HG02852 (cell line): ENCODE measurements around the gene RECQL5.

Experiments
- ATAC-seq: cut with Tn5 transposase; IDR thresholded peaks from one replicate; pipeline ENCODE4 v1.9.1; 2021; ENCODE audit warnings: mild to moderate bottlenecking, moderate library complexity; ENCODE audit not compliant: unreplicated experiment

The RECQL5 gene

GRCh38 chr17:75666959-75667790, at the start of gene RECQL5, which contains the start of gene SAP30BP:
TSS of gene RECQL5 (minus strand) at chr17:75667154. CDS start at chr17:75666557, 597 bp downstream.
TSS of gene SAP30BP (plus strand) at chr17:75667338. CDS start at chr17:75667373, 35 bp downstream.
- ATAC-seq: peak; percentile 76

DNA sequence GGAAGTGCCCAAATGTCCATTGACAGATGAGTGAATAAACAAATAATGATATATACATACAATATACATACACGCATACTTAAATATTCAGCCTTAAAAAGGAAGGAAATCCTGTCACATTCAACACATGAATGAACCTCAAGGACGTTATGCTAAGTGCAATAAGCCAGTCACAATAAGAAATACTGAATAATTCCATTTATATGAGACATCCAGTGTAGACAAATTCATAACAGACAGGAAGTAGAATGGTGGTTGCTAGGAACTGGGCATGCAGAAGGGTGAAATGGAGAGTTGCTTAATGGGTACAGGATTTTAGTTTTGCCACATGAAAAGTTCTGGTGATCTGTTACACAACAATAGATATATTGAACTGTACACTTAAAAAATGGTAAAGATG, 45.5 kb upstream of the RECQL5 start:
- ATAC-seq: no peak

GRCh38 chr17:75707079-75707571, 40.2 kb upstream of the RECQL5 start:
- ATAC-seq: no peak

- no peak for ATAC-seq
These were observed 39.2 kb upstream of the RECQL5 start for GRCh38 chr17:75706042-75706728.

- ATAC-seq: no peak
These were observed 38.3 kb upstream of the RECQL5 start for GRCh38 chr17:75704963-75705875.

GRCh38 chr17:75703591-75703990, 36.6 kb upstream of the RECQL5 start:
- ATAC-seq: no peak

DNA sequence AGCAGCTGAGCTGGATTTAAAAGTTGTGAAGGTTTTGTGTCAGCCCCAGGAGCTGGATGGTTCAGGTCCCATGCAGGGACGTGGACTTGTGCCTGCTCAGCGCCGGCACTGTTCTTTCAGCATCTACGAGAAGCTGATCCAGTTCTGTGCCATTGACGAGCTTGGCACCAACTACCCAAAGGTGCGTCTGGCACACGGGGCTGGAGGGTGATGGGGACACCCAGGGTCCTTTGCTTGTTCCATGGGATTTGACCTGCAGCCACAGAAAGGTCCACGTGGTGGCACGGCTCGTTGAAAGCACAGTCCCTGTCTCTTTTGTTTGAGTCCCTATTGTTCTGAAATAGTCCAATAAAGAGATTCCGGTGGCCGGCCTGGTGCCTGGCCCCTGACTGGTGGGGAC, 36.2 kb upstream of the RECQL5 start:
- ATAC-seq: no peak

- ATAC-seq: no peak
These were observed 34.3 kb upstream of the RECQL5 start for GRCh38 chr17:75701288-75701687.

GRCh38 chr17:75698659-75699058, 31.7 kb upstream of the RECQL5 start:
- no peak for ATAC-seq

DNA sequence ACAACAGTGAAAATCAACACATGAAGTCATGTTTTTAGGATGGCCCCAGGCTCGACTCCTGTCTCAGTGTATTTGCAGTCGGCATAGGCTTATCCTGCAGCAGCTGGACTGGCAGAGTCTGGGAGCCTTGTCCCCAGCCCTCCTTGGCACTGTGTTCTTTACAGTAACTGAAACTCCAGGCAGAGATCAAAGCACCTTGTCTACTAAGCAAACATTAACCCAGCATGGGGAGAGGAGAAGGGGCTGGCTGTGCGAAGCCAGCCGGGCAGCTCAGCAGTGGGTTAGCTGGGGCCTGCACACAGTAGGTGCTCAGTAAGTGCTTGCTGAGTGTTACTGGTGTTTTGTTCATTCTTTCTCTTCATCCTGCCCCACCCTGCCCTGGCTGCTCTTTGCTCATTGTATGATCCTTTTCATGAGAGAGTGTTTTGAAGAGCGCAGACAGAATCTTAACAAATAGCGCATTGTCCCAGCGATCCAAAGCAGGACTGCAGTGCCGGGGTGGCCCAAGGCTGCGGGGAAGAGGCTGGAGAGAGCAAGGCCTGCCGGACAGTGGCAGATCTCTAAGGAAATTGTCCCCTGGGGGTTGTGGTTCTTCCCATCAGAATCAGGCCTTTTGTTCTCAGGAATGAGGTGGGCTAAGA, 30.8 kb upstream of the RECQL5 start:
- no peak for ATAC-seq

DNA sequence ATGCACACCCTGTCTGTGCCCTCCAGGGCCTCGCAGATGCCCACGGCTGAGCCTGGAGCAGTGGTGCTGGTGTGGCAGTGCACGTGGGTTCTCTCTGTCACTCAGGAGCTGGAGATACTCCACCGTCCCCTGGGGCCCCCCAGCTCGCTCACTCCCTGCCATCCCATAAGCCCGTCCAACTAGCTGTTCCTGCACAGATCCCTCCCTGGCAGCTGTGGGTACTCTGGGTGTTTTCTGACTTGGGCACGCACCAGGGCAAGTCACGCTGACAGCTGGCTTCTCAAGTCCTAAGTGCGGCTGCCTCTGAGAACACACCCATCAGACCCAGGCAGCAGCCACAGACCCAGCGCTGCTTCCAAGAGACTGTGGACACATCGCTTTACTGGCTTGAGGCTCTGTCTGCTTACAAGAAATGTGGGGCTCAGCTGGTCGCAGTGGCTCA, 28.9 kb upstream of the RECQL5 start:
- no peak for ATAC-seq

GRCh38 chr17:75695141-75695829, 28.3 kb upstream of the RECQL5 start:
- no peak for ATAC-seq

GRCh38 chr17:75694536-75694935, 27.6 kb upstream of the RECQL5 start:
- no peak for ATAC-seq

GRCh38 chr17:75693500-75694481, 26.8 kb upstream of the RECQL5 start:
- ATAC-seq: no peak

DNA sequence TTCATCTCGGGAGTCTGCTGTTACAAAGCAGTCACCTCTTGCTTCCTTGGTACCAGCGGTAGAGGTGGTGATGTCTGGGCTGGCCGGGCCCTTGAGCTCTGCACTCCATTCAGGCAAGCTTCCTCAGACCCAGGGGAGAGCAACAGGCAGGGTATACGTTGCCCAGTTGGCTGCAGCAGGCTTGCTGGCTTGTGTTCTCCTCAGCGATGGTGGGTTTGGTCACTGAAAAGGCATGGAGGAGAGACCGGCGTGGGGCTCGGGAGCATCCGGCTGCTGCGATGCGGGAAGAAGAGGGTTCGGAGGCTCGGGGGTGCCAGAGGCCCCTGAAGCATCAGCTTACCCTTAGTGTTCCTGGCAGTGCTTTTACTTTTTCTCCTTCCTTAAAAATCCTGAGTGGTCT, 26.0 kb upstream of the RECQL5 start:
- no peak for ATAC-seq

DNA sequence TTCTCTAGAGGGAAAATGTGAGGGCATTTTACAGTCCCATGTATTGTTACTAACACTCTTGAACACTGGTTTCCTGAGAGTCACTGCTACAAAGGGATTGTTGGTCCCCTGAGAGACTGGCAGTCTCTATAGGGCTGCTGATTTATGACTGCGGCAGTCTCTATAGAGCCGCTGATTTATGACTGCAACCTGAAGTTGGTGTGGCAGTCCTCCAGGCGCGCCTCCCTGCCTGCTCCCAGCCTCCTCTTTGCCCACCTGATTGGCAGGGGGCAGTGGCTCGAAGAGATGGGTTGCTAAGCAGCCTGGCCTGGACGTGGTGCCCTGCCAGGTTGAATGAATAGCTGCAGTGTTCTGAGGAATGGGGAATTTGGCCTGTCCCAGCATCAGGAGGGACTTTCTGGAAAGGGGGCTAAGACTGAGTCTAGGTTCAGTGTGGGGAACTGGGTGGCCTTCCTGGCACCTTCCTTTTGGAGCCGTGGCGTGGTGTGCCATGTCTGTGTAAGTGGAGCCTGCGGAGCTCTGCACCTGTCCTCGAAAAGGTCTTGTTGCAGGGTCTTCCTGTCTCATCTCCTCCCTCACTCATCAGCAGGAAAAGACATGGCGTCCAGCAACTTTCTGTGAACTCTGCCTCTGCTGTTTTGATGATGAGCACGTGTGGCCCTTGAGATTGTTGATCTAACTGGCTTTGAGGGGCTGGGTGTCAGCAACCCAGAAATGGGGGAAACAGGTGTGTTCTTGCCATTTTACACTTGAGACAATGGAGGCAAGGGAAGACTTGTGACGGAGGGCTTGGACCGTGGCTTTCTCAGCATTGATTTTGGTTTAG, 25.1 kb upstream of the RECQL5 start:
- ATAC-seq: no peak

GRCh38 chr17:75691371-75691791, 24.4 kb upstream of the RECQL5 start:
- no peak for ATAC-seq

DNA sequence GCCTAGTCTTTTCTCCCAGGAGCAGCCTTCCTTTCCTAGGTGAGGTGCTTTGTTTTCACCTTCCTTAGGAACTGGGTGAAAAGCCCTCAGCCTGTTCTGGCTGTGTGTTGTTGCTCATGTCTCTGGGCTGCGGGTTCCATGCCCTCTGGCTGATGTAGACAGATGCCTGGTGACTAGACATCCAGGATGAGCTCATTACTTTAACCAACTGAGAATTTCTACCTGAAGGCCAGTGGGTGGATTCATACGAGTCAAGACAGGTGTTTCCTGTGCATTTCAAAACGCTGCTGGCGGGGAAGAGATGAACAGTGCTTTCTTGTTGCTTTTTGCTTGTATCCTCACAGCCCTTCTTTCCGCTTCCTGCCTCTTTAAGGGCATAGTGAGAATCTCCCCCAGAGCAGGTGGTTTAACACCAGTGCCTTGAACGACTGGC, 22.5 kb upstream of the RECQL5 start:
- no peak for ATAC-seq
